Liver (tissue), 3 donors: ENCODE results near the gene TOLLIP.

Experiments
- JUND ChIP-seq, 2 donors: IDR thresholded peaks; 2 replicates each; pipeline ENCODE4 v1.6.1; 2016; ENCODE audit warnings: antibody characterized with exemption in 2 of 2
- TF ChIP-seq, protein P1 (sequence below): fragments of 150-350 bp; IDR thresholded peaks from 2 replicates; pipeline ENCODE4 v1.5.1; 2017; ENCODE audit warnings: improper control_type of control experiment, low read depth, low read length; ENCODE audit not compliant: missing input control
- donor health status: healthy.
- donor health status: healthy.

DNA sequence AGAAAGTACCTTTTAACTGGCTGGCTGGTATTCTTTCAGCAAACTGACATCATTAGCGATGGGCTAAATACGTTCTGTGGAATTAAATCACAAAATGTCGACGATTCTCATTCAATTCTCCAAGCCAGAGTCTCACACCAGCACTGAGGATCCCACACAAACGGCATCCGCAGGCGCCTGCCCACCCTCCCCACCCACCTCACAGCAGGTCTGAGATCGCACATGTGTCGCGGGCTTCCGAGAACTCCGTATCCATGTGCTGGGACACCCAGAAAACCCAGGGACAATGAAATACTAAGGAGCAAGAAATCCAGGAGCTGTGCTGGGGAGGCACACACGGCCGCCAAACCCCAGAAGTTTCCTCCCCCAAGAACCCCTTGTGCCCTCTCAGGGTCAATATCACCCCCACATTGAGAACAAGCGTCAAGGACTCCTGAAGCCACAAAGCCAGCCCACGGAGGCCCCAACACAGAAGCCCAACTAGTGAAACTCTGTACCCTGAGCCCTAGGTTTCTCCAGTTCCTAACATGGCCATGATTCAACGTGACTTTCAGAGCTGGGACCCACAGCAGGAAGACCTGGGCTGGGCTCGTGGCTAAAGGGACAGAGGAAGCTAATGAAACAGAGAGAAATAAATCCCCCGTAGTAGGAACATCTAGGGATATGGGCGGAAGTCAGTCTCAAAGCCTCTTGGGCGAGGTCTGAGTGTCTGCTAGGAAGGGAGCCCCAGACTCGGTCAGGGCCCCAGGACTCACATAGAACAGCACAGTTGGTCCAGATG, 8.0 kb downstream of the TOLLIP start:
- no peak for TF ChIP-seq JUND (IDR thresholded peaks at IDR 0.05)
- TF ChIP-seq, protein P1, sequence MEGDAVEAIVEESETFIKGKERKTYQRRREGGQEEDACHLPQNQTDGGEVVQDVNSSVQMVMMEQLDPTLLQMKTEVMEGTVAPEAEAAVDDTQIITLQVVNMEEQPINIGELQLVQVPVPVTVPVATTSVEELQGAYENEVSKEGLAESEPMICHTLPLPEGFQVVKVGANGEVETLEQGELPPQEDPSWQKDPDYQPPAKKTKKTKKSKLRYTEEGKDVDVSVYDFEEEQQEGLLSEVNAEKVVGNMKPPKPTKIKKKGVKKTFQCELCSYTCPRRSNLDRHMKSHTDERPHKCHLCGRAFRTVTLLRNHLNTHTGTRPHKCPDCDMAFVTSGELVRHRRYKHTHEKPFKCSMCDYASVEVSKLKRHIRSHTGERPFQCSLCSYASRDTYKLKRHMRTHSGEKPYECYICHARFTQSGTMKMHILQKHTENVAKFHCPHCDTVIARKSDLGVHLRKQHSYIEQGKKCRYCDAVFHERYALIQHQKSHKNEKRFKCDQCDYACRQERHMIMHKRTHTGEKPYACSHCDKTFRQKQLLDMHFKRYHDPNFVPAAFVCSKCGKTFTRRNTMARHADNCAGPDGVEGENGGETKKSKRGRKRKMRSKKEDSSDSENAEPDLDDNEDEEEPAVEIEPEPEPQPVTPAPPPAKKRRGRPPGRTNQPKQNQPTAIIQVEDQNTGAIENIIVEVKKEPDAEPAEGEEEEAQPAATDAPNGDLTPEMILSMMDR, result no peak
